ENCODE measurements around the gene SPINK9.

Gene SPINK9, protein sequence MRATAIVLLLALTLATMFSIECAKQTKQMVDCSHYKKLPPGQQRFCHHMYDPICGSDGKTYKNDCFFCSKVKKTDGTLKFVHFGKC

GRCh38 chr5:148335259-148335658, at the start of gene SPINK9:
SPINK9 (plus strand) TSS chr5:148335559; CDS start chr5:148335614, 55 bp downstream.
- no peak for DNase-seq (ENCODE audit: low read depth)

DNA sequence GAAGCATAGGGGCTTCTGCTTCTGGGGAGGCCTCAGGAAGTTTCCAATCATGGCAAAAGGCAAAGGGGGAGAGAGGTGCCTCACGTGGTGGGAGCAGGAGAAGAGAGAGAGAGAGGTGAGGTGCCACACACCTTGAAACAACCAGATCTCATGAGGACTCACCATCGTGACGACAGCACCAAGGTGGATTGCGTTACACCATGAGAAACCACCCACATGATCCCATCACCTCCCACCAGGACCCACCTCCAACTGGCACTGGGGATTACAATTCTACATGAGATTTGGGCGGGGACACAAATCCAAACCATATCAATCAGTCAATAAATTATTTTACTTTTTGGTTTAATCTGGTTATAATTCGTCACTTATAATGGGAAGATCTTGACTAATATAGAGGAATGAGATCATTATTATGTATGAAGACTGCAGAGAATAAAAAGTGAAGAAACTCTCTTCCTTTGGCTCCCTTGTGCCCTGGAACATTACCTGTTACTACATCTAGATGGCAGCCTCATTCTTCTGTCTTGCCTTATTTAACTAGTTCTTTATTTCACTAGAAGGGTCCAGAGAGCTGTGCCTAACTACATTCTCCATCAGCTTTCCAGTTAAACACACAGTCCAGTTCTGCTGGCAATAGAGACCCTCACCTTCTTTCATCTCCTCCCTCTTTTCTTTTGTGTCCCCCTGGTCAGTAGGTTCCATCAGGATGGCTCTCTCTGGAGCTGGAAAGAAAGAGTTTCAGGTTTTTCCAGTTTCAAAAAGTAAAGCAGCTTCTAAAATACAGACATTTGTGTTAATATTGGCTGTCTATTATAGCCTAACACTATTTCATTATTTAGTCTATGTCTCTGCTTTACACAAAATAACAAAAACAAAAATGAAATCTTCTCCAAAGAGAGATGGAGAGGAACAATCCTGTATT, 44.8 kb upstream of the SPINK9 start:
- no peak for DNase-seq (ENCODE audit: low read depth)

- DNase-seq (ENCODE audit: low read depth) = no peak
Observed at GRCh38 chr5:148297731-148298130, 37.6 kb upstream of the SPINK9 start.

DNA sequence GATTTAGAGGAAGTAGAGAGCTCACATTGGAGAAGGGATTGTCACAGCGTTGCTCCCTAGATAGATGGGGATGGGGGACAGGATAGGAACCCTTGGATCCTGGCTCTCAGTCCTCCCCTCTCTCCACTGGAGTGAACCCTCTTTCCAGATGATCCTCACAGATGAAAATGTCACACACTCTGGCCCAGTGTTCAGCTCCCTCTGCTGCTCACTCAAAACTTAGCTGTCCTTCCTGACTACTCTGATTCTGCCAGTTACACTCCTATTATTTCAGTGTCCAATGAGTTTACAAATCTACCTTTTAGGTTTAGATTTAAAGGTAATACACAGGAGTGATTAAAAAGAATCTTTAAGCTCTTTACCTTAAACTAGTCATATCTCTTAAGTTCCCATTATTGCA, 28.9 kb upstream of the SPINK9 start:
- no peak for DNase-seq (ENCODE audit: low read depth)

DNA sequence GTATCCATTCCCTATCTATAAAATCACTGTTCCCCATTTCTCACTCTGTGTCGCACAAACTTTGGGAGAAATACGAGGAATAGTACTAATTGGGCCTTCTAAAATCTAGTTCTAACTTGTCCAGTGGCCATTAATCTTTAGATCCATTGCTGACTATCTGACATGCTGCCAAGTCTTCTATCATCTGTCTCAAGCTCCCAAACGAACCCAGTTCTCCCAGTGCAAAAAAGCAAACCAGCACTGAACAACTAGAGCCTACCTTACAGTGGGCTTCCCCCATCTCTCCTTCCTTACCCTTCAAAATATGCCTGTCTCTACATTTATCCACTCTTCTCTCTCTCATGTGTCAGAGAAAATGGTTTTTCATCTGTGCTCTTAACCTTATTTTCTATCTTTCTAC, 26.3 kb upstream of the SPINK9 start:
- DNase-seq (ENCODE audit: low read depth) = no peak

GRCh38 chr5:148309746-148310145, 25.6 kb upstream of the SPINK9 start:
- DNase-seq (ENCODE audit: low read depth) = no peak

GRCh38 chr5:148311484-148311883, 23.9 kb upstream of the SPINK9 start:
- no peak for DNase-seq (ENCODE audit: low read depth)

DNA sequence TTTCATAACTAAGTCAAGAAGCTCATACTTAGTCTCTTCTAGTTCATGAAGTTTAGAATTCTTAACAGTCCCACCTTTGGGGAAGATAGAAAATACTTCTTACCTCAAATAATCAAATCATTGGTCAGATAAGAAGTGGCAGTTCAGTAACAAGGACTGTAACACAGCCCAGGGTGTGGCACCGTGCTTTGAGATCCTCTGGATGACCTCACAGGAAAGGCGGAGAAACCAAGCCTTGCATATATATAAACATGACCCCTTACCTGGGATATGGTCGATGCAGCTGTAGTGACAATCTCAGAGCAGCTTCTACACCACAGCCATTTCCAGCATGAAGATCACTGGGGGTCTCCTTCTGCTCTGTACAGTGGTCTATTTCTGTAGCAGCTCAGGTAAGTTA, 23.2 kb upstream of the SPINK9 start, which contains the start of gene SPINK7:
Gene SPINK7 (plus strand): TSS at position 271 of the 400 bp plus-strand sequence. CDS start 61 bp downstream, at position 332.
- DNase-seq (ENCODE audit: low read depth) = no peak

DNA sequence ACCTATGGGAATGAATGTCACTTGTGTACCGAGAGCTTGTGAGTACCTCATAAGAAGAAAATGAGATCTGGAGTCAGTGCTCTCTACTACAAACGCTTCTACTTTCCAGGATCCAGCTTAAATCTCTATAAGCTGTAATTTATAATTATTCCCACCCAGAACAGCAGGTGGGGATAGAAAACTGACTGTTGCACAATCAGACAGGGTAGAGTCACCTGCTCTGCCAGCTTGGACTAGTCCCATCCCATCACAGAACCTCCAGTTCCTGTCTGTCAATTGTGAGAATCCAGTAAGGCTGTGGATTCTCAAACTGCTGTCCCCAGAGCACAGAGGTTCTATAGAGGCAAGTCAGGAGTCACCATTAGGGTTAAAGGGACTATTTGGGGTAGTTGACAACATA, 21.2 kb upstream of the SPINK9 start:
- DNase-seq (ENCODE audit: low read depth) = no peak

- no peak for DNase-seq (ENCODE audit: low read depth)
Observed at GRCh38 chr5:148314731-148315130, 20.6 kb upstream of the SPINK9 start.

- peak; percentile 2 for DNase-seq (ENCODE audit: low read depth)
Observed at GRCh38 chr5:148320011-148320963, 15.1 kb upstream of the SPINK9 start.

- no peak for DNase-seq (ENCODE audit: low read depth)
Observed at GRCh38 chr5:148333262-148333849, 2.0 kb upstream of the SPINK9 start.

GRCh38 chr5:148336704-148337435, 1.5 kb downstream of the SPINK9 start:
- DNase-seq (ENCODE audit: low read depth) = no peak

DNA sequence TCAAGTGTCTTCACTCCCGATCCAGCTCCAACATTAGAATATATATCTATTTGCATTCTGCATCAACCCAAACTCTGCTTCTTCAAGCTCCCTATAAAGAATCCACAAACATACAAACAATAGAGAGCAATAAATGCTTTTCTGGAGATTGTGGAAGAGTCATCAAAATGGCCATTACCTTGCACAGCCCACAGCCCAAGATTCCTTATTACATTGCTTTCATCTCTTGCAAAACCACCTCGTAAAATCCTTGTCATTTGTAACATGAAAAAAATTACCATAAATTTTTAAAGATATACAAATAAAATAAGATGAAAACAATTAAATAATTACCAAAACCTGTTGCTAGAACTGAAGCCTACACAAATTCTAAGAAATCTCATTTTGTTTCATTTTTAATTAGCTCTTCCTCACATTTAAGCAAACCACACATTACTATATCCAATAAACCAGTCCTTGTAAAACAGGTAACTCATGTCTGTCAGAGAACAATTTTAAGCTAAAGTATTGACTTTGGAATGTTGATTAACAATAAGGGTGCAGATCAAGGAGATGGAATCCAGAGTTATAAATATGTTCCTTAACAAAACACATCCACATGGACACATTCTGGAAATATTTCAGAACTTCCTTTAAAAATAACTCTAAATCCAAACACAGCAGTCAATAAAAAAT, 7.1 kb downstream of the SPINK9 start:
- no peak for DNase-seq (ENCODE audit: low read depth)

DNA sequence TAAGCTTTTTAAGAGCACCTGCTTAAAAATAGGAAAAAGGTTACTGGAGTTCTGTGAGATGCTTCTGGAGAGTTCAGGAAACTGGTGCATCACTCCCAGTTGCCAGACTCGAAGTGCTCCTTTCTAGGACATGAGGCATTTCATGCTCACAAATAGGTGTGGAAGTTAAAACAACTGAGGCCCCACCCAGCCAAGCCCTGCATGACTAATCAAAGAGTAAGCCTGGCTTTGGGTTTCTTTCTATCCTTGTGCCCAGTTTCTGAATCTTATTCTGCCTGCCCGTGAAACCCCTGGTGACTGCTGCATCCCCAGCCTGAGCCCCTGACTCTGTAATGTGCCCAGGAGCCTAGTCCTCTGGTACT, 7.7 kb downstream of the SPINK9 start:
- no peak for DNase-seq (ENCODE audit: low read depth)

DNA sequence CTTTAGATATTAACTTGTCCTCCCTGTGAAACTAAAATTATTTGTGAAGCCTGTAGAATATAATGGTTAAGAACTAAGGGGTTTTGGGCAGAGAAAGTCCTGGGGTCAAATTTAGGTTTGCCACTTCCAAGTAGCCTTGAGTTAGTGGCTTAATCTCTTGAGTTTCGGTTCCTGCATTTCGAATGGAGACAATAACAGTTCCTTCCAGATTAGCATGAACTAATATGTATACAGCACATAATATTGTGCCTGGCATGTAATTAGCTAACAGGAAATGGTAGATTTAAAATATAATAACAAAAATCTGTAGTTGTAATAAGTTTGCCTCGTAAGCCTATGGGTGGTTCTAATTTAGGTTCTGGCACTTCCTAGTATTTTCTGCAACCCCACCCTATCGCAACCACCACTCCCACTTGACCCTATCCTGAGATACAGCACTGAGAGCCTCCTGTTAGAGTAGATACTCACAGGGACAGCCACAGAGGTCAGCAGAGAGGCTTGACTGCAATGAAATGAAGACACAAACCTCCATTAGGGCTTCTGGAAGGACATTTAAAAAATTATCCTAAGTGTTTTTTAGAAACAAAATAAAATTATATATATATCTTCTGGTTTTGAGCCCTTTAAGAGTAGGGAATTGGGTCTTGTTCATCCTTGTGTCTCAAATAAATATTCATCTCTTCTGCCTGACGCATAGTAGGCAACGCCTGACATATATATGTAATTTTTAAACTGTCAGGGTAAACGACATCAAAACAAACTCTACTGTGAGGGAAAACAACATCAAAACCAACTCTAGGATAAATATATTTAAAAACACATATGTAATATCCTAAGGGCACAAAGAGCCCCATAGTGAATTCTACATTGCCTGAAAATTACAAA, 8.5 kb downstream of the SPINK9 start:
- DNase-seq (ENCODE audit: low read depth) = no peak

- DNase-seq (ENCODE audit: low read depth) = no peak
Observed at GRCh38 chr5:148347706-148348105, 12.3 kb downstream of the SPINK9 start.

GRCh38 chr5:148352696-148353095, 17.3 kb downstream of the SPINK9 start:
- no peak for DNase-seq (ENCODE audit: low read depth)

DNA sequence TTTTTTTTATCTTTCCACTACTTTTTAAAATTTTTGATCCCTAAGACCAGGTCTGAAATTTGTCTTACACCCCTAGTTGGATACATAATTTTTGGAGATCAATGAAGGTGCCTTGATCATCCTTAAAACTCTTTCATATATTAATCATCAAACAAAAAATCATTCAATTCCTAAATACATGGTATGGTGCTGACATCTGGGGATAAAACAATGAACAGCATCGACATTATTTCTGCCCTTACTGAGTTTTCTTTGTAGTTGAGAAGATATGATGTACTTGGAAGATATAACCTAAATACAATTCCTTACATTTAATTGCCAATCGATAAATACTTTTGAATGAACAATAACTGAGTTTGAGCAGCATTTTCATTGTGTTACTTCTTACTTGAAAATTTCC, 18.3 kb downstream of the SPINK9 start:
- DNase-seq (ENCODE audit: low read depth) = no peak

GRCh38 chr5:148364343-148364742, 29.0 kb downstream of the SPINK9 start:
- DNase-seq (ENCODE audit: low read depth) = no peak
